HCT116 (cell line): ENCODE measurements around the gene ARL6IP6. TPM values are rescaled to one million over a fixed set of nuclear protein-coding genes. Genes with fewer than 3 reads are reported as not detected.

ENCODE experiments used
- ATAC-seq: fragments of 200-7000 bp; cut with Tn5 transposase; 2 replicates; pipeline ENCODE4 v1.9.1; 2020; ENCODE audit warnings: mild to moderate bottlenecking, moderate library complexity
- BruUV-seq: library from RNA; stranded (reverse); fragments of 400-500 nt; replicated peaks from 2 replicates; lab custom pipeline; 2021; lab: Mats Ljungman, UMichigan
- CTCF ChIA-PET: fragments of 300-600 bp; sonication (Branson Sonifier 250); formaldehyde crosslinking; loops from one replicate; lab custom pipeline; 2021; ENCODE audit warnings: antibody characterized with exemption; lab: Charles Lee
- POLR2A ChIA-PET: fragments of 300-600, 350-600 bp; sonication (Branson Sonifier 250); formaldehyde crosslinking; loops from one replicate; lab custom pipeline; 2021; ENCODE audit warnings: antibody characterized with exemption; lab: Charles Lee
- RAD21 ChIA-PET, 2 experiments: fragments of 300-600 bp; sonication (Branson Sonifier 250); formaldehyde crosslinking; loops; one replicate each; lab custom pipeline; 2023; ENCODE audit warnings: low total read pairs in 2 of 2; ENCODE audit not compliant: uncharacterized antibody in 2 of 2, unreplicated experiment in 2 of 2, low non-redundant PET in 1 of 2; lab: Charles Lee
- DNase-seq: peaks from one replicate; pipeline ENCODE4 v3.0.0-alpha.2; 2010; ENCODE audit warnings: low read depth, low spot score
- H2AFZ ChIP-seq: fragments of 200-600 bp; shearing (Covaris generic), sonication (generic); 2 replicates; pipeline ENCODE4 v1.6.1; 2017; ENCODE audit warnings: low read depth, mixed run types, mixed read lengths, antibody characterized with exemption, low read length; ENCODE audit not compliant: poor library complexity, severe bottlenecking
- H3K27ac ChIP-seq: 2 replicates; pipeline ENCODE4 v1.5.1; 2012; ENCODE audit warnings: low read depth, low read length
- H3K27me3 ChIP-seq: fragments of 200-600 bp; sonication (generic); 2 replicates; pipeline ENCODE4 v1.6.1; 2016; ENCODE audit warnings: mixed run types, low read length, mixed read lengths; ENCODE audit not compliant: insufficient read depth
- H3K36me3 ChIP-seq, 2 experiments: fragments of 200-500 bp in 1 of 2; fragments of 200-600 bp in 1 of 2; sonication (Bioruptor generic) in 1 of 2; sonication (generic) in 1 of 2; 2 replicates each; pipeline versions ENCODE4 v1.5.1 to v1.6.1; 2014 to 2016; ENCODE audit warnings: low read length in 2 of 2, inconsistent platforms in 1 of 2, mixed read lengths in 1 of 2, mixed run types in 1 of 2; ENCODE audit not compliant: insufficient read depth in 2 of 2, control insufficient read depth in 1 of 2
- H3K4me1 ChIP-seq, 2 experiments: fragments of 200-600 bp in 1 of 2; sonication (generic) in 1 of 2; 2 replicates each; pipeline versions ENCODE4 v1.5.1 to v1.6.1; 2012 to 2017; ENCODE audit warnings: low read length in 2 of 2, inconsistent platforms in 1 of 2, mild to moderate bottlenecking in 1 of 2, mixed read lengths in 1 of 2, mixed run types in 1 of 2, moderate library complexity in 1 of 2; ENCODE audit not compliant: insufficient read depth in 2 of 2, control insufficient read depth in 1 of 2
- H3K4me2 ChIP-seq: fragments of 200-600 bp; sonication (generic); 2 replicates; pipeline ENCODE4 v1.6.1; 2017; ENCODE audit warnings: mixed run types, low read length, mixed read lengths
- H3K4me3 ChIP-seq, 2 experiments: fragments of 200-600 bp in 1 of 2; sonication (generic) in 1 of 2; replicated peaks in 1 of 2; 2 replicates each; pipeline ENCODE4 v1.5.1; 2011 to 2016; ENCODE audit warnings: low read length in 2 of 2, control low read depth in 1 of 2, low read depth in 1 of 2, mild to moderate bottlenecking in 1 of 2, mixed read lengths in 1 of 2, mixed run types in 1 of 2
- H3K79me2 ChIP-seq: fragments of 200-600 bp; sonication (generic); 2 replicates; pipeline ENCODE4 v1.6.1; 2017; ENCODE audit warnings: mild to moderate bottlenecking, mixed run types, low read length, moderate library complexity, mixed read lengths; ENCODE audit not compliant: insufficient read depth
- H3K9ac ChIP-seq: fragments of 200-600 bp; sonication (generic); 2 replicates; pipeline ENCODE4 v1.6.1; 2016; ENCODE audit warnings: low read length, mixed read lengths
- H3K9me2 ChIP-seq: fragments of 200-600 bp; sonication (generic), shearing (Covaris generic); 2 replicates; pipeline ENCODE4 v1.6.1; 2017; ENCODE audit warnings: mixed run types, mild to moderate bottlenecking, moderate library complexity; ENCODE audit not compliant: insufficient read depth
- H3K9me3 ChIP-seq, 2 experiments: fragments of 200-500 bp in 1 of 2; fragments of 200-600 bp in 1 of 2; sonication (Bioruptor generic) in 1 of 2; sonication (generic) in 1 of 2; 2 replicates each; pipeline ENCODE4 v1.6.1; 2014 to 2017; ENCODE audit warnings: low read length in 2 of 2, mixed read lengths in 2 of 2, inconsistent platforms in 1 of 2, low read depth in 1 of 2, mild to moderate bottlenecking in 1 of 2, mixed run types in 1 of 2, moderate library complexity in 1 of 2; ENCODE audit not compliant: control insufficient read depth in 1 of 2, insufficient read depth in 1 of 2
- H4K20me1 ChIP-seq: fragments of 200-600 bp; sonication (generic), shearing (Covaris generic); 2 replicates; pipeline ENCODE4 v1.6.1; 2017; ENCODE audit warnings: mixed run types, mild to moderate bottlenecking, moderate library complexity; ENCODE audit not compliant: insufficient read depth
- CBX3 ChIP-seq: IDR thresholded peaks from 2 replicates; pipeline ENCODE4 v1.6.1; 2012; ENCODE audit warnings: low read depth
- CEBPB ChIP-seq: IDR thresholded peaks from 2 replicates; pipeline ENCODE4 v1.6.1; 2012; ENCODE audit warnings: low read depth
- EGR1 ChIP-seq: IDR thresholded peaks from 2 replicates; pipeline ENCODE4 v1.6.1; 2012; ENCODE audit warnings: low read depth
- EZH2 ChIP-seq: fragments of 200-600 bp; sonication (generic); IDR thresholded peaks from 2 replicates; pipeline ENCODE4 v1.6.1; 2017; ENCODE audit warnings: antibody characterized with exemption, mixed run types
- POLR2AphosphoS5 ChIP-seq: IDR thresholded peaks from 2 replicates; pipeline ENCODE4 v1.6.1; 2011; ENCODE audit warnings: mild to moderate bottlenecking, low read depth, low read length, moderate library complexity
- SIN3A ChIP-seq: IDR thresholded peaks from 2 replicates; pipeline ENCODE4 v1.6.1; 2012; ENCODE audit warnings: low read depth
- SP1 ChIP-seq: IDR thresholded peaks from 2 replicates; pipeline ENCODE4 v1.6.1; 2012; ENCODE audit warnings: low read depth
- TCF7L2 ChIP-seq: IDR thresholded peaks from 2 replicates; pipeline ENCODE4 v1.7.0; 2011; ENCODE audit warnings: borderline replicate concordance, inconsistent platforms; ENCODE audit not compliant: insufficient read depth, insufficient read length; ENCODE audit errors: extremely low read depth
- intact Hi-C: fragments of 100-400 bp; cut with micrococcal nuclease; formaldehyde crosslinking; loops from 2 replicates; pipeline ENCODE4 v1.10.0; 2022
- total RNA-seq: library from RNA; stranded (reverse); gene quantifications from one replicate; pipeline ENCODE4 v1.2.1, GENCODE V29; 2021; ENCODE audit not compliant: unreplicated experiment
- TF ChIP-seq, protein P1 (sequence below): IDR thresholded peaks from 2 replicates; pipeline ENCODE4 v1.6.1; 2012; ENCODE audit warnings: low read depth
- TF ChIP-seq, protein P2 (sequence below): IDR thresholded peaks from 2 replicates; pipeline ENCODE4 v1.6.1; 2012
- TF ChIP-seq, protein P3 (sequence below): IDR thresholded peaks from 2 replicates; pipeline ENCODE4 v1.6.1; 2011; ENCODE audit warnings: mild to moderate bottlenecking, low read length, moderate library complexity; ENCODE audit not compliant: insufficient replicate concordance; ENCODE audit errors: extremely low read depth

ARL6IP6 gene
- total RNA-seq, 1 experiment from 2014 or later = 37.8 TPM

DNA sequence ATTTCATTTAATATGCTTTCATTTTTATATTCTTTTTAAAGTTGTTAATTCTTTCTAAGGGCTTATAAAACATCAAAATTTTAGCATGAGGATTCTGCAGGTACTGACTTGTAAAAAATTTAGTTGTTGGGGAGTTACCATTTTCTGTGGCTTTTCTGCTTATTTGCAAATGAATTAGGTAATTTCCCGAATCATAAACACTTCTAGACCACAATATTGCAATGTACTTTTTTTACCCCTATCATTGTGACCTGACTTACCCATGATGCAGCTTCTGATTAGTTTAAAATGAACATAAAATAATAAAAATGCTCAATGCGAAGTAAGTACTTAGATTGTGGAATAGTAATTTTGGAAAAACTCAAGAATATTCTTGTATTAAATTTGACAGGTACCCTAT is 11.4 kb downstream of the ARL6IP6 start:
- Histone ChIP-seq H3K4me3 (no peak overlapping the region), H3K27me3 (no peaks in the 10 kb centered on the region), H3K9me2 (no peaks in the 10 kb centered on the region), H3K79me2 (peaks cover 16% of the 10 kb centered on the region), H3K9me3 (no peaks in the 10 kb centered on the region), H3K4me2 (no peak overlapping the region), H2AFZ (no peak overlapping the region), H3K36me3 (0 out of 4 replicates have a peak, but pooled peaks cover 0 to 2% of the 10 kb centered on the region in 2 experiments), H3K9ac (no peak overlapping the region), H3K27ac (no peak overlapping the region), H3K4me1 (no peaks in the 10 kb centered on the region), H4K20me1 (no peaks in the 10 kb centered on the region)
- ATAC-seq = no peak
- ChIA-PET POLR2A (no interaction called here), CTCF (interaction anchor here (1.2 kb wide), 1 partner anchor 13 kb away, joined by 4 read pairs; no protein-coding TSS in a partner anchor), RAD21 (no interaction called here)
- intact Hi-C loops = no loop called here
- no TSS peak for BruUV-seq
- TF ChIP-seq, protein P1, sequence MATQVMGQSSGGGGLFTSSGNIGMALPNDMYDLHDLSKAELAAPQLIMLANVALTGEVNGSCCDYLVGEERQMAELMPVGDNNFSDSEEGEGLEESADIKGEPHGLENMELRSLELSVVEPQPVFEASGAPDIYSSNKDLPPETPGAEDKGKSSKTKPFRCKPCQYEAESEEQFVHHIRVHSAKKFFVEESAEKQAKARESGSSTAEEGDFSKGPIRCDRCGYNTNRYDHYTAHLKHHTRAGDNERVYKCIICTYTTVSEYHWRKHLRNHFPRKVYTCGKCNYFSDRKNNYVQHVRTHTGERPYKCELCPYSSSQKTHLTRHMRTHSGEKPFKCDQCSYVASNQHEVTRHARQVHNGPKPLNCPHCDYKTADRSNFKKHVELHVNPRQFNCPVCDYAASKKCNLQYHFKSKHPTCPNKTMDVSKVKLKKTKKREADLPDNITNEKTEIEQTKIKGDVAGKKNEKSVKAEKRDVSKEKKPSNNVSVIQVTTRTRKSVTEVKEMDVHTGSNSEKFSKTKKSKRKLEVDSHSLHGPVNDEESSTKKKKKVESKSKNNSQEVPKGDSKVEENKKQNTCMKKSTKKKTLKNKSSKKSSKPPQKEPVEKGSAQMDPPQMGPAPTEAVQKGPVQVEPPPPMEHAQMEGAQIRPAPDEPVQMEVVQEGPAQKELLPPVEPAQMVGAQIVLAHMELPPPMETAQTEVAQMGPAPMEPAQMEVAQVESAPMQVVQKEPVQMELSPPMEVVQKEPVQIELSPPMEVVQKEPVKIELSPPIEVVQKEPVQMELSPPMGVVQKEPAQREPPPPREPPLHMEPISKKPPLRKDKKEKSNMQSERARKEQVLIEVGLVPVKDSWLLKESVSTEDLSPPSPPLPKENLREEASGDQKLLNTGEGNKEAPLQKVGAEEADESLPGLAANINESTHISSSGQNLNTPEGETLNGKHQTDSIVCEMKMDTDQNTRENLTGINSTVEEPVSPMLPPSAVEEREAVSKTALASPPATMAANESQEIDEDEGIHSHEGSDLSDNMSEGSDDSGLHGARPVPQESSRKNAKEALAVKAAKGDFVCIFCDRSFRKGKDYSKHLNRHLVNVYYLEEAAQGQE = no peak
- no peak for TF ChIP-seq CEBPB
- no peak for TF ChIP-seq POLR2AphosphoS5
- TF ChIP-seq SP1 = no peak
- TF ChIP-seq TCF7L2 = no peak
- TF ChIP-seq, protein P2, sequence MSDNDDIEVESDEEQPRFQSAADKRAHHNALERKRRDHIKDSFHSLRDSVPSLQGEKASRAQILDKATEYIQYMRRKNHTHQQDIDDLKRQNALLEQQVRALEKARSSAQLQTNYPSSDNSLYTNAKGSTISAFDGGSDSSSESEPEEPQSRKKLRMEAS = no peak
- TF ChIP-seq CBX3 = no peak
- no peak for TF ChIP-seq SIN3A
- TF ChIP-seq, protein P3, sequence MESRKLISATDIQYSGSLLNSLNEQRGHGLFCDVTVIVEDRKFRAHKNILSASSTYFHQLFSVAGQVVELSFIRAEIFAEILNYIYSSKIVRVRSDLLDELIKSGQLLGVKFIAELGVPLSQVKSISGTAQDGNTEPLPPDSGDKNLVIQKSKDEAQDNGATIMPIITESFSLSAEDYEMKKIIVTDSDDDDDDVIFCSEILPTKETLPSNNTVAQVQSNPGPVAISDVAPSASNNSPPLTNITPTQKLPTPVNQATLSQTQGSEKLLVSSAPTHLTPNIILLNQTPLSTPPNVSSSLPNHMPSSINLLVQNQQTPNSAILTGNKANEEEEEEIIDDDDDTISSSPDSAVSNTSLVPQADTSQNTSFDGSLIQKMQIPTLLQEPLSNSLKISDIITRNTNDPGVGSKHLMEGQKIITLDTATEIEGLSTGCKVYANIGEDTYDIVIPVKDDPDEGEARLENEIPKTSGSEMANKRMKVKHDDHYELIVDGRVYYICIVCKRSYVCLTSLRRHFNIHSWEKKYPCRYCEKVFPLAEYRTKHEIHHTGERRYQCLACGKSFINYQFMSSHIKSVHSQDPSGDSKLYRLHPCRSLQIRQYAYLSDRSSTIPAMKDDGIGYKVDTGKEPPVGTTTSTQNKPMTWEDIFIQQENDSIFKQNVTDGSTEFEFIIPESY = no peak
- no peak for TF ChIP-seq EGR1
- TF ChIP-seq EZH2 = no peak
- DNase-seq = no peak
